ENCODE data around the gene STX3. TPM values are rescaled to one million over a fixed set of nuclear protein-coding genes. Genes with fewer than 3 reads are reported as not detected.

STX3 gene
- total and polyA plus RNA-seq, 2 of the 8 experiments (the other 6 are each of a cell fraction or from before 2014, with no cell fraction given) = 50.5 to 56.1 TPM

DNA sequence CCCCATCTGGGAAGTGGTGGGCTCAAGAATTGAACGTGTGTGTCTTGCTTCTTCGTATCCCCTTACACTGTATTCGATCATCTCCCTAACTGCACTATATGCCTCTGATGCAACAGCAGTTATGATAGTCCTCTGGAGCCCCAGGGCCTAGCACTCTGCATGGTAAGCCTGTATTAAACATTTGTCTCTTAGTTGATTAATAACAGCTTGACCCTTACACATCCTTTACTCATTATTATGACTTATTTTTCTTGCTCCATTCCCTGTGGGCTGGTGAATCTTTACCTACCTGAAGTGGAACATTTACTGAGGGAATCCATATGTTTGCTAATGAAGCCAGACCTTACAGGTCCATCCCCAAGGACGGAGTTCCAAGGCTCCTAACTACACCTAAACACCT lies 5.6 kb downstream of the STX3 start:
- no peaks in the 10 kb centered on the region for H3K36me3 ChIP-seq (ENCODE audit: control insufficient read depth in 2 of 4, insufficient read depth in 4 of 4, low read length in 3 of 4)
- no peak overlapping the region for H3K56ac ChIP-seq (replicated peaks; ENCODE audit: insufficient read length, low read depth, low read length)
- no peak overlapping the region for H3K4me3 ChIP-seq (ENCODE audit: extremely low read depth in 1 of 4, insufficient read depth in 2 of 4, low read depth in 3 of 4, low read length in 4 of 4)
- H3K27me3 ChIP-seq (replicated peaks in 1 of 4; ENCODE audit: control insufficient read depth in 3 of 4, extremely low read depth in 1 of 4, insufficient read depth in 3 of 4, low read length in 3 of 4) = no peaks in the 10 kb centered on the region
- no peak overlapping the region for H2BK5ac ChIP-seq (ENCODE audit: low read depth, low read length)
- DNase-seq (ENCODE audit: low read depth in 1 of 2, low spot score in 2 of 2) (no peak), FAIRE-seq (no peak)
- no peak overlapping the region for H3K27ac ChIP-seq (ENCODE audit: low read depth, low read length)
- no peak overlapping the region for H4K91ac ChIP-seq (replicated peaks; ENCODE audit: insufficient read length, low read length)
- H2BK15ac ChIP-seq (ENCODE audit: low read length) = no peak overlapping the region
- no peak overlapping the region for H3K4me2 ChIP-seq (ENCODE audit: insufficient read depth in 1 of 2, low read depth in 2 of 2, low read length in 2 of 2)
- H3K79me1 ChIP-seq (ENCODE audit: low read depth, low read length) = peaks cover 34% of the 10 kb centered on the region
- H3K23ac ChIP-seq (ENCODE audit: insufficient read length) = no peak overlapping the region
- peaks cover 36 to 92% of the 10 kb centered on the region in 2 experiments for H3K79me2 ChIP-seq (ENCODE audit: control insufficient read depth in 1 of 2, insufficient read depth in 2 of 2, low read length in 2 of 2)
- H3K18ac ChIP-seq (ENCODE audit: extremely low read depth, low read length) = no peak overlapping the region
- H2BK120ac ChIP-seq (replicated peaks; ENCODE audit: low read depth, low read length) = no peak overlapping the region
- POLR2A ChIA-PET (ENCODE audit: partially characterized antibody) = interaction anchor here (0.8 kb wide), 1 partner anchor 13 kb away, joined by 4 read pairs; no protein-coding TSS in a partner anchor
- no peaks in the 10 kb centered on the region; the same call in 1 of the 2 replicates for H3K23me2 ChIP-seq (ENCODE audit: low read depth, low read length)
- H4K20me1 ChIP-seq (replicated peaks in 1 of 2; ENCODE audit: control insufficient read depth in 1 of 2, insufficient read depth in 2 of 2, low read length in 2 of 2) = peaks cover 14 to 29% of the 10 kb centered on the region in 2 experiments
- no peak overlapping the region for H4K8ac ChIP-seq (ENCODE audit: extremely low read depth, insufficient read depth, low read length)
- H2BK12ac ChIP-seq (ENCODE audit: low read depth, low read length) = no peak overlapping the region
- H2BK20ac ChIP-seq (ENCODE audit: low read length) = no peak overlapping the region
- H3K9ac ChIP-seq (replicated peaks in 1 of 4; ENCODE audit: extremely low read depth in 1 of 4, low read depth in 3 of 4, low read length in 3 of 4) = no peak overlapping the region
- no peak overlapping the region for H2AK5ac ChIP-seq (ENCODE audit: low read depth, low read length)
- CTCF ChIA-PET (ENCODE audit: partially characterized antibody) = no interaction called here
- H3K4ac ChIP-seq (replicated peaks; ENCODE audit: insufficient read length, low read depth, low read length) = no peak overlapping the region
- H3K4me1 ChIP-seq (replicated peaks in 1 of 4; ENCODE audit: control insufficient read depth in 3 of 4, insufficient read depth in 4 of 4, low read length in 3 of 4) = peaks cover 2 to 11% (median 7%) of the 10 kb centered on the region in 4 experiments; a peak in 6 of 7 replicates
- no peak overlapping the region for H3K14ac ChIP-seq (ENCODE audit: insufficient read length)
- H2AFZ ChIP-seq (ENCODE audit: low read length) = no peak overlapping the region
- H4K5ac ChIP-seq (ENCODE audit: insufficient read length, low read depth, low read length) = no peak overlapping the region
- H3K9me3 ChIP-seq (ENCODE audit: insufficient read depth in 2 of 2, low read depth in 1 of 2, low read length in 1 of 2) = no peaks in the 10 kb centered on the region
- WGBS, 2 experiments (ENCODE audit: extremely low coverage in 1 of 2, insufficient coverage in 1 of 2, insufficient read length in 1 of 2, insufficient replicate concordance in 2 of 2, low coverage in 1 of 2, low lambda C conversion rate in 2 of 2, missing lambda C conversion rate in 1 of 2) = 92% methylated on average over 4 of the region's 4 CpGs; no CpG with 5 or more reads in 1 of the 2 experiments

Measured in H1 (cell line).